ENCODE data around the gene BCOR.

The BCOR gene

DNA sequence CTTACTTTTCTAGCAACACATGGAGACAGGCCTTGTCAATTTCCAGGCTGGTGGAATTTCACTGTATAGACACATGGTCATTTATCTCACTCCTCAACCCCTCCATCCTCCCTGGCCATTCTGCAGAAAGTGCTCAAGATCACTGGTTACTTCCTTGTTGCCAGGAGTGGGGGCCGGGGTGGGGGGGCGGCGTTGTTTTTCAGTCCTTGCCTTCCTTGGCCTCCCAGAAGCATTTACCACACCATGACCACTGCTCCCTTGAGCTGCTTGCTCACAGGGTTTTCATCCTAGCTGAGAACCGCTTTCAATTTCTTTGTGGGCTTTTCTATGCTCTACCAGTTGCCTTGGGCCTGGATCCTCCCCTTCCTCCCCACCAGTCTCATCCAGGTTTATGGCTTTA is 14.1 kb upstream of the BCOR start:
- DNase-seq = no peak

DNA sequence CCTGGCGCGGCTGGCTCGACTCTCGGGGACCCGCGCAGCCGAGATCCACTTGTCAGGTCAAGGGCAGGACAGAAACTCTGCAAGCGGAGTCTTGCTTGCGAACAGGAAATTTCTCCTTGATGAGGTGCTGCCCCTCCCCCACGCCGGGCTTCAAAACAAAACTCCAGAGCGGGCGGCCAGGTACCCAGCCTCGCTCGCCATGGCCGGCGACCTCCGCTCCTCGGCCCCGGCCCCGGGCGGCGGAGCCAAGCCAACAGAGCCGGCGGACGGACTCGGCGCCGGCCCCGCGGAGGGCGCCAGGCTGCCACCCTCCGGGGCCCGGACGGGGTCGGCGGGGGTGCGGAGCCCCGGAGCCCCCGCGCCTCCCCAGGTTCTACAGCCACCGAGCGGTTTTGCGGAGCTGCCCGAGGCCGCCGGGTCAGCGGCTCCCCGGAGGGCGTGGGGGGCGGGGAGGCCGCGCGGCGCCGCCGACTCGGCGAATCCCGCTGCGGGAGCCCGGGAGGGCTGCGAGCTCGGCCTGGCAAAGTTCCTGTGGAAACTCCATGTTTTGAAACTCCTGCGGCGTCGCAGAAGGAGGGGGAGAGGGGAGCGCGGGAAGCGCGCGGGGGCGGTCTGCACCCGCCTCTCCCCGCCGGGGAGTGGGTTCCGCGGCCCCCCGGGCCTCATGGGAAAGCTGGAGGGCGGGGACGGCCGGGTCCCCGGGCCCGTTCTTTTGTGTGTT is 11.7 kb upstream of the BCOR start:
- DNase-seq = peak; percentile 65

- DNase-seq = peak; percentile 83
Observed at GRCh38 chrX:40108959-40109287, 11.2 kb upstream of the BCOR start.

- DNase-seq = no peak
Observed at GRCh38 chrX:40108162-40108958, 10.6 kb upstream of the BCOR start.

DNA sequence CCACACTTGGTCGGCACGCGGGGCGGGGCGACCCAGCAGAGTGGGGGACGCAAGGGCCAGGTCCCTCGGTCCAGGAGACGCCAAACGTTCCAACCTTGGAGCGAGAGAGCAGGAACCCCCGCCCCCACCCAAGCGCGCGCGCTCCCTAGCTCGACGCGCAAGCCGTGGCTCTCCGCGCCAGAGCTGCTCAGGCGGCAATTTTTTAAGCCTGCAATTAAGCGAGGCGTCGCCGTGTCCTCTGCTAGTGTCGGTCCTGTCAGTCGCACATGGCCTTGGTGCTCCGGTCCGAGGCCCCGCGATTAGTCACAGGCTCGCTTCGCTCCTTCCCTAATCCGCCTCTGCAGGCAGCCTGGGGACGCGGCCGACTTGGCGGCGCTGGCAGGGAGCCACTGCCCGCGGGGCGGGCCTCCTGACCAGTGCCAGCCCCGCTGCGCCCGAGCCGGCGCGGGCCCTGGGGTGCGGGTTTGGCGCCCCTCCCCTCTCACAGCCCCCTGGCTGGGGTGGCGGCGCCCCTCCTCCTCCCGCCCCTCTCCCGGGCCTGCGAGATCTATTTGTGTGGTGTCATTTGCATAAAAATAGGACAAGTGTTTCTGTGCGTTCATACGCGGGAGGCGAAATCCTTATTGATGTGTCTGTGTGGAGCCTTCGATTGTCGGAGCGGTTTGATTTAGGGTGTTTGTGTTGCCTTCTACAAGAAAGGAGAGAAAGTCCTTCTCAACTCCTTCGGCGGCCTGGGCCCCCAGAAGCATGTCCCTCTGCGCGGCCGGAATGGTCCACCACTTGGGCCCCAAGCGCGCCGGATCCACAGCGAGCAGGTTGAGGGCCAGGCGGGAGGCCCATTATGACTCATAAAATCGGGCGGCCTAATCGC is 9.8 kb upstream of the BCOR start:
- DNase-seq = no peak

- DNase-seq = no peak
Observed at GRCh38 chrX:40106676-40107290, 9.0 kb upstream of the BCOR start.

GRCh38 chrX:40105835-40106675 is 8.3 kb upstream of the BCOR start:
- peak; percentile 65 for DNase-seq

DNA sequence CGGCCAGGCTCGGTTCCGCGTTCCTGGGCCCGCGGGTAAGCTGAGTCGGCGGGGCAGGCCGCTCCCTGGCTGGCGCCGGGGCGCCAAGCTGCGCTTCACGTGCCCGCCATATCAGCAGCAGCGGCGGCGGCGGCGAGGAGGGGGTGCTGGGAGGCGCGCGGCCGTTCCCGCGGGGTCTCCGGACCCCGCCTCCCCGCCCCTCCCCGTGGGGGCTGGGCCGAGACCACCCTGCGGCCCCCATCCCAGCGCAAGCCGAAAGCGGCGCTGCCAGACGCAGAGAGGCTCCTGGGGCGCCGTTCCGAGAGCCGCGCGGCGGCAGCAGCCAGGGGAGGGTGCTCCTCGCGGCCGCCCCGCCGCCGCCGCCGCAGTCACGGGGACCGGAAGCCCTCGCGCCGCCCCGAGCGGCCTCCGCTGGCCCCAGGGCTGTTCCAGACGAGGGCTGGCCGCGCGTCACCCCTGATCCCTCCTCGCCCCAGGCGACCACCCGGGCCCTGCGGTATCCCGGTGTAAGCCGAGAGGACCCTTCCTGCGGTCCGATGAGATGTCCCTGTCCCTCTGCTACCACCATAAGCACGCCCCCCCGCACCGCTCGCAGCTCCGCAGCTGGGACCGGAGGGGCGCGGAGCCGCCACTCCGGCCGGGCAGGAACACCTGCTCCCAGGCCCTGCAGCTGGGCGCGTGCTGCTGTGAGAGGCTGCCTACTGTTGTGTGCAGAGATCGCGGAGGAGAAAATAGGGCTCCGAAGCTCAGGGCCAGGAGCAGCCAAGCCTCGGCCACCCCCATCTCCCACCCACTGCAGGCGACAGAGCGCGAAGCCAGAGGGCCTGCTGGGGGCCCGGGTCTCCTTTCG is 7.5 kb upstream of the BCOR start:
- DNase-seq = no peak

GRCh38 chrX:40104630-40104984 is 6.8 kb upstream of the BCOR start:
- peak; percentile 76 for DNase-seq

DNA sequence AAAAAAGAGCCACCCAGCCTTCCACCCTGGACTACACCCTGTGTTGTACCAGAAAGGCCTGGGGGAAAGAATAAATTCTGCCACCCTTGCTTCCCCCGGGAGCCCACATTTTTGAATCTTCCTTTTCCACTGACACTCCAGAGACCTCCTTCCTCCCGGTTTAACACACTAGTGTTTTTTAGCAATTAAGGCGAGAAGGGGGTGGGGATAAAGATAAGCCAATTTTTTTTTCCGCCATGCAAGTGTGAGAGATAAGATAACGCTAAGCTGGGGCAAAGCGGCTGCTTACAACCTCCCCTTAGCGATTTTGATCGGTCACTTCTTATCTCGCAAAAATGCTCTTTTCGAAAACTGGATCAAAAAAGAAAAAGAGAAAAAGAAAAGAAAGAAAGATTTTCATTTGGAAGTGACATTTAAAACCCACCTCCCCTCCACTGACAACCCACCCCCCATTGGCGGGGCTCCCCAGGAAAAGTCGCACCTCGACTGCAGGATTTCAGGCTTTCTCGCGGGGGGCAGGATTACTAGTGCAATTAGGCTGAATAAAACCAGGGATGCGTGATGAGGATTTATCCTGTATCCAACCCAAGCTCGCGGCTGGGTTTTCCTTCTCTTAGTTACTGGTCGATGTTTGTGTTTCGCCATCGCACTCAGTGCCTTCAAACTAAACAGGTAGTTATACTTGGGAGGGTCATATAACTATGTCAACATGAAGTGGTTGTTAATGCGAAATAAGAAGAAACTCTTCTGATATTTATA is 6.0 kb upstream of the BCOR start:
- DNase-seq = no peak

- DNase-seq = no peak
Observed at GRCh38 chrX:40102393-40103381, 4.9 kb upstream of the BCOR start.

DNA sequence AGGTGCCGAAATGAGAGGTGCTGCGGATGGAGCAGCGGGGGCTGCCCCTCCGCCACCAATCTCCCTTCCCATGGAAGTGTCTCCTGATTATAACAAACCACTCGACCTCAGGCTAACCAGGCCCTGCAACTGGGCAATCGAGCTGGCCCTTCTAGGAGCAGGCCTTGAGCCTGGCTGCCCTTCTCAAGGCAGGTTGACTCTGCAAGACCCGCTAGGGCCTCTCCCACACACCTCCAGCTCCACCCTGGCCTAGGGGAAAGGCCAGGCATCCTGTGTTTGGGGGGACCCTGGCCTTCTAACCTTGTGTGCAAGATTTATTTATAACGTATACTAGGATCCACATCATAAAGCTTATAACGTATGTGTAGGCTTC is 3.7 kb upstream of the BCOR start:
- DNase-seq = no peak

DNA sequence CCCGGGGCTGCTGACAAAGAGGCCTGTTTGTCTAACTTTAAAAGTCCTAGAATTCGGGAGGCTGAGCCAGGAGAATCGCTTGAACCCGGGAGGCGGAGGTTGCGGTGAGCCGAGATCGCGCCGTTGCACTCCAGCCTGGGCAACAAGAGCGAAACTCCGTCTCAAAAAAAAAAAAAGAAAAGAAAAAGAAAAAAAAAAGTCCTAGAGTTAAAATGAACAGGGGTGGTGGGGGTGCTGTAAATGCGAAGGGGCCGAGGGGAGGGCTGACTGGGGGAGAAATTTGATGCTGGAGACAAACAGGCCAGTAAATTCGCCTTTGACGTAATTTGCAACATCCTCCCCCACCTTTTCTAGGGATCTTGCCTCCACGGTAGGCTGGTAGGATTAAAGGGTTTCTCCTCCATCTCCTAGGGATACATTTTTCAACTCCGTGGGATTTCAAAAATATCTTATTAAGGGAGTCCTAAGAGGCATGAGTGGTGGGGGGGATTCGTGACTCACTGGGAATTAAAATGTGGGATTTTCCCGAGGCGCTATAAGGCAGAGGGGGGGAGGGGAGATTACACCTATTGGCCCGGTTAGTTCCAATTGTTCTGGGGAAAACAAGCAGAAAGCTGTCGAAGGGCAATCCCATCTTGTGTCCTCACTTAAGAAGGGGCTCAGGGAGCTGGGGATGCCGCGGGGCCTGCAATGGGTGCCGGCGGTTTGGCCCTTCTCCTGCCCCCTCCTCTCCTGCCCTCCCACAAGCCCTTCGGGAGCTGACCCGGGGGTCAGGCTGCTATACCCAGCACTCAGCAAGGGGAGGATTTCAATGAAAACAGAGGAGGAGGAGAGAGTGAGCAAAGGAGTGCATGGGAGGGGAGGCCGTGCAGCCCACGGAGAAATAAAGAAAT is 3.0 kb upstream of the BCOR start:
- DNase-seq = no peak

- DNase-seq = no peak
Observed at GRCh38 chrX:40100141-40100536, 2.4 kb upstream of the BCOR start.

GRCh38 chrX:40099055-40099958 is 1.5 kb upstream of the BCOR start:
- DNase-seq = no peak

DNA sequence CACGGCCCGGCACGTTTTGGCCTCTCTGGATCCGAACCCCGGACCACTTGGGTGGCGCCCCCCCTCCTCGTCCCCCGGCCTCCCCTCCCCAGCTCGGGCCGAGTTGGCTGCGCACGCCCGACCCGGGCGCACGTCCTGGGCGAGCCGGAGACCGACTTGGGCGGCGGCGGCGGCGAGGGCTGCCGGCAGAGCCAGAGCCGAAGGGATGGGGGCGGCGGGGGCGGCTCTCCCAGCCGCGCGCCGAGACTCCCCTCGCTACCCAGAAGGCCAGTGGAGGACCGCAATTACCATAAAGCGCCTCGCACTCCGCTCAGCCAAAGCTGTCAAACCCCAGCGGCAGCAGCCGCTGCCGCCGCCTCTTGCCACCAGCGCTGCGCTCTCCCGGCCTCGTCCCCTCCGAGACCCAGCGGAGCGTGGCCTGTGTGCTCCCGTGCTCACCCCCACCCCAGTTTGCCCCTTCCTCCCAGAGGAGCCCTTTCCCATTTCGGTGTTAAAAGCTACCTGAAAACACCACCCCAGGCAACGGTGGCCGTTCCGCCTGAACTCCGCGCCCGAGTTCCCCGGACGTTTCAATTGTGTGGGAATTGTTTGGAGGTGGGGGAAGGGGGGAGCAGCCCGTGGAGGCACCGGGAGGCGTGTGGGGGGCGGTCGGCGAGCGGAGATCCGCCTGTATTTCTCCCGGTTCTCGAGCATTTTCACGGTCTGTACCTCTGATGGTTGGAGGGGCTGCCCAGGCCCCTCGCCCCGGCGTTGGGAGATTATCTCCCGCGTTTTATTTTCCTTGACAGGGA is 701 bp upstream of the BCOR start:
- DNase-seq = peak; percentile 73

Data from fibroblast of skin of right biceps (primary cell).